ENCODE measurements around the gene GTPBP10. TPM values are rescaled to one million over a fixed set of nuclear protein-coding genes. Genes with fewer than 3 reads are reported as not detected.
"Not testable (repeated sequence)": the region's sequence is repeated elsewhere in the genome, so short reads cannot be mapped to it uniquely, and the experiment has no call there.

The GTPBP10 gene, protein sequence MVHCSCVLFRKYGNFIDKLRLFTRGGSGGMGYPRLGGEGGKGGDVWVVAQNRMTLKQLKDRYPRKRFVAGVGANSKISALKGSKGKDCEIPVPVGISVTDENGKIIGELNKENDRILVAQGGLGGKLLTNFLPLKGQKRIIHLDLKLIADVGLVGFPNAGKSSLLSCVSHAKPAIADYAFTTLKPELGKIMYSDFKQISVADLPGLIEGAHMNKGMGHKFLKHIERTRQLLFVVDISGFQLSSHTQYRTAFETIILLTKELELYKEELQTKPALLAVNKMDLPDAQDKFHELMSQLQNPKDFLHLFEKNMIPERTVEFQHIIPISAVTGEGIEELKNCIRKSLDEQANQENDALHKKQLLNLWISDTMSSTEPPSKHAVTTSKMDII
- 17.7 TPM for polyA plus RNA-seq (ENCODE audit: insufficient read length)

- peak; percentile 98 for DNase-seq
Measured at GRCh38 chr7:90346336-90347125, at the start of gene GTPBP10. Gene GTPBP10 (plus strand): TSS chr7:90346716. CDS start chr7:90346742, 26 bp downstream.

DNA sequence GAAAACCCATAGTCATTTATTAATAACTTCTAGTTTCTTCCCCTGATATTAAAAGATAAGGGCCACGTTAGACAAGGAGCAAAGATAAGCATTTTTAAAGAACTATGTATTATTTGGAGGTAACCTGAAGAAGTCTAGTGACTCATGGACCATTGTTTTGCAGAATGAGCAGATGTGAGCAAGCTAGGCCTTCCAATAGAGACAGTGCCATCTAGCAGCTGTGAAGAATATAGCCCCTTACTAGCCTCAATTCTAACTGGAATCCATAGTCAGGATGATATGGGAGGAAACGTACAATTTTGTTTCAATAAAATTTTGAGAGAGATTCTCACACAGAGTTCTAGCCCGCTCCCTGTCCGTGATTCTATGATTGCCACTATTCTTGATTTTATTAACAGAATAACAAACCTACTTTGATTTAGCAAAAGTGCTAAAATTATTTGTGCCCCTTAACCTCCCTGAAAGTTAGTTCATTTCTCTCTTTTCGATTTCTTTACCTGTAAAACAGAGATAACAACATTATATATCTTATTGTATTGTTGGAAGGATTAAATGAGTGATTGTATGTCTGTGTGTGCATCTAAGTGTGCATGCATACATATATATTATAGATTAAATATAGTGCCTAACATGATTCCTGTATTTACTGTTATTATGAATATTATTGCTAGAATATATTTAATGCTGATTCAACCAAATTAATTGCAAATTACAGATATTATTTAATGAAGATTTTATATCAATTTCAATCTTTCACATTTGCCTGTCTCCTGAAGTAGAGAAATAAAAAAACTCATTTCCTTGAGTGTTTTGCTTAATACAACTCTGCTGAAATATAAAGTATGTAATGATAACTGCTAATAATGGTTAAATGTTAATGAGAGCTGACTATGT lies 48.1 kb upstream of the GTPBP10 start:
- no peak for DNase-seq

DNA sequence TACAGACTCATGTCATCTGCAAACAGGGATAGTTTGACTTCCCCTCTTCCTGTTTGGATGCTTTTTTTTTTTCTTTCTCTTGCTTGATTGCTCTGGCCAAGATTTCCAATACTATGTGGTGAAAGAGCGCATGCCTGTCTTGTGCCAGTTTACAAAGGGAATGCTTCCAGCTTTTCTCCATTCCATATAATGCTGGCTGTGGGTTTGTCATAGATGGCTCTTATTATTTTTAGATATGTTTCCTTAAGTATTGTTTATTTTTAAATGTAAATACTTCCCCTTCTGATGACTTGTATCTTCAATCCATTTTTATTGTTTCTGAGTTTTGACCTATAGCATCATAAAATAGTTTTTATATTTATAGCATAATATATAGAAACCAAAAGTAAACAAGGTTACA lies 43.3 kb upstream of the GTPBP10 start:
- DNase-seq, result no peak

GRCh38 chr7:90309872-90310271 lies 36.6 kb upstream of the GTPBP10 start:
- DNase-seq, result no peak

DNA sequence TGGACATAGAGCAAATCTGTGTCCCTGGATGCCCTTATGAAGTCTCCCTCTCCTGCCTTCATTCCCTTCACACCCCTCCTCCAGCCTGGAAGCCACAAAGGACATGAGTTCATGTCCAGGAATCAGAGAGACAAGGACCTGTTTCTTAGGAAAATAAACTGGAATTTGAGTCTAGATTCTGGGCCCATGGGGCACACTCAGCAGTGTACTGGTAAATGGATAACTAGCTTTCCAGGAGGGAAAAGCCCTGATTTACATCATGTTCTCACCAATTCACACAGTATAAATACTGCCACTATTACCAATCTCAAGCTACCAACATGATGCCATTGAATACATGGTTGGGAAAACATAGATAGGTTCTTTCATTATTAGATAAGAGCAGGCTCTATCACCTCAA lies 35.3 kb upstream of the GTPBP10 start:
- DNase-seq, result no peak

GRCh38 chr7:90312745-90313144 lies 33.8 kb upstream of the GTPBP10 start:
- DNase-seq, result no peak

DNA sequence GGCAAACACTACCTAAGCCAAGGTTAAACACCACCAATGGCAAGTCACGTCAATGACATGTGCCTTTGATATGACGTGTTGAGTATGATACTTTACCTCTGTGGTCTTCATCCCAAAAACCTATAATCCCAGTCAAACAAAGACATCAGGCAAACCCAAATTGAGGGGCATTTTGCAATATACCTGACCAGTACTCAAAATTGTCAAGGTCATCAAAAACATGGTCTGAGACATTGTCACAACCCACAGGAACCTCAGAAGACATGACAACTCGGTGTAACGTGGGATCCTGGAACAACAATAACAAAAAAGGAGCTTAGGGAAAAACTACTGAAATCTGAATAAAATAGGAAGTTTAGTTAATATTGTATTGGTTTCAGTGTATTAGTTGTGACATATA lies 32.6 kb upstream of the GTPBP10 start:
- DNase-seq, result no peak

DNA sequence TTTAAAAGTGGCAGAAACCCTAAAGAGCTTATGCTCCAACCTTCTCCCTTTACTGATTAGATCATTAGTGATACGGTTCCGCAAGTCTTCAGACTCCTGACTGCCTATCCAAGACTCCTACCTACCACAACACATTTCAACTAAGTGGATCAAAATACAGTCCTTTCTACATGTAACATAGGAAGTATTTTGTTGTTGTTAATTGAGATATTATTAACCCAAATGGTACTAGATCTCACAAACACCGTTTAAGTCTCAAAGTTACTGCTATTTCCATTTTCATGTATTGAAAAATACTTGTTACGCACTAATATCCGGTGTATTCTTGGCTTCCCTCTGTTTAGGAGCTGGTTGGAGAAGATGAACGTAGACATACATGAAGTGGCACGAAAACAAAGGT lies 26.5 kb upstream of the GTPBP10 start:
- no peak for DNase-seq

DNA sequence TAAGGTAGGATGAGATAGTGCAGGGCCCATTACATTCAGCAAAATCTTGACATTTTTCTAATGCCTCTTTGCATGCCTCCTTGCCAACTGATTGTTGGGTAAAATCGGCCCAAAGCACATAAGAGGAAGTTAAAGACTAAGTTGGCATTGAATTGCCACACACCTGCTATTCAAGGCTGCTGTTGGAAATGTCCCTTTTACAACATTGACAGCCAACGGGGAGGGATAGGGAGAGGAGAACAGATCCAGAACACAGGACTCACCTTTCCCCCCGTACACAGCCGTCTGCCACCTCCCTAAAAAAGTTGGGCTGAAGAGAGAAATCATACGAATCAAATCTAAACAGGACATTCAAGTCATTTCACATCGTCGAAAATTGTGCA lies 26.1 kb upstream of the GTPBP10 start:
- no peak for DNase-seq

DNA sequence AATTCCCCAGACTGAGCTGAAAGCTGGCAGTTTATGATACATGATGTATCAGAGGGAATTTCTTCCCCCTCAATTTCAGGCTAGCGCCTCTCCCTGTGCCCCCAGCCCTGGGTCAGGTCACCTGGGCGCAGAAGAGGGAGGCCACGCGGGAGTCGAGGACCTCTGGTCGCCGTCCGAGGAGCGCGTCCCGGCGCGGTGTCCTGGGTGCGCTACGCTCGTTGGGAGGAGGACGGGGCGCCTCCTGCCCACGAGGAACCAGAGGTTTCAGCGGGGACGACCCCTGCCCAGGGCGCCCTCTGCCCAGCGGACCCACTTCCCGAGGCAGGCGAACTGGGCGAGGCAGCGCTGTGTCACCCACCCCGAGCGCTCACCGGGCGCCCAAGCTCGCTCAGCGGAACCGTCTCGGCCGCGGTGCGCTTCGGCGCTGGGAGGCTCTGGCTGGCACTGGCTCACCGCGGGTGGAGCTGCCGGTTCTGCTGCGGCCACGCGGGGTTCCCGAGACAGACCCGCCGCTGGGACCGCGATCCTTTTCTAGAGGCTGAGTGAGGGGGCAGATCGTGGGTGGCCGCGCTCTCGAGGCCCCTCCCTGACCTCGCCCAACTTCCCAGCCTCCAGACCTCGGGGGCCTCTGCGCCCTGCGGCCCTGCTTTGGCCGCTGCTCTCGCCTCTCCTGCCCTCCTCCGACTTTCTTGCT lies 25.6 kb upstream of the GTPBP10 start, which contains the start of gene FAM237B:
Gene FAM237B, minus strand, starts transcription at position 504 of the 694 bp plus-strand sequence. CDS start 1,556 bp downstream, outside the sequence.
- no peak for DNase-seq

DNA sequence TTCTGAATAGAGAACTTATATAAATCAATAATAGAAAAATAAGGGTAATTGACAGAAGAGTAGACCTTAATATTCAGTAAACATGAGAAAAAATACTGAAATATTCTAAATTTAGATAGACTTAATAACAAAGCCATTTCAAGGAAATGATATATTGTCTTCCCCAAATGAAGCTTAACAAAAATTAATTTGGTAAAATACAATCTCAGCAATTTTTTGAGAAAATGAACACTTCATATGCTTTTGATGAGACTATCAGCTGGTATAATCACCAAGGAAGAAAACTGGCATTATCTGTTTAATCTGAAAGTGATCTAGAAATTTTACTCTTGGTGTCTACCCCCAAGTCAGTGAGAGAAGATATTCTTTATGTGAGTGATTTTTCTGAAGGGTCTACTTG lies 23.7 kb upstream of the GTPBP10 start:
- no peak for DNase-seq

- no peak for DNase-seq
Measured at GRCh38 chr7:90326500-90326899, 20.0 kb upstream of the GTPBP10 start.

- DNase-seq, result no peak
Measured at GRCh38 chr7:90334193-90334843, 12.2 kb upstream of the GTPBP10 start.

DNA sequence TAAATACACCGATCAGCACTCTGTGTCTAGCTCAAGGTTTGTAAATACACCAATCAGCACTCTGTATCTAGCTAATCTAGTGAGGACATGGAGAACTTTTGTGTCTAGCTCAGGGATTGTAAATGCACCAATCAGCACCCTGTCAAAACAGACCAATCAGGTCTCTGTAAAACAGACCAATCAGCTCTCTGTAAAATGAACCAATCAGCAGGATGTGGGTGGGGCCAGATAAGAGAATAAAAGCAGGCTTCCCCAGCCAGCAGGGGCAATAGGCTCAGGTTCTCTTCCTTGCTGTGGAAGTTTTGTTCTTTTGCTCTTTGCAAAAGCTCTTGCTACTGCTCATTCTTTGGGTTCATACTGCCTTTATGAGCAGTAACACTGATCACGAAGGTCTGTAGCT lies 11.6 kb upstream of the GTPBP10 start:
- not testable (repeated sequence) for DNase-seq

DNA sequence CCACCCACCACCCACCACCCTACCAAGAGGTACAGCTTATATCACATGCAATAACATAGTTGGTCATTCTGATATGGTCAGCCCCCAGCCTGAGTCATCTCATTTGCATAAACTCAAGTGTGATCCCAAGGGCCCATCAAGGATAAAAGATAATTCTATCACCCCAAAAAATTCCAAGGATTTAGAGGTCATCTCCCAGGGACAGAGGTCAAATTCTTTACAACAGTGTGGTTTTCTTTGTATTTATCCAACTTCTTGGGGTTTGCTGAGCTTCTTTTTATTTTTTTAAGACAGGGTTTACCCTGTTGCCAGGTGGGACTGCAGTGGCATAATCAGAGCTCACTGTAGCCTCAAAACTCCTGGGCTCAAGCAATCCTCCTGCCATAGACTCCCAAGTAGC lies 9.4 kb upstream of the GTPBP10 start:
- no peak for DNase-seq

DNA sequence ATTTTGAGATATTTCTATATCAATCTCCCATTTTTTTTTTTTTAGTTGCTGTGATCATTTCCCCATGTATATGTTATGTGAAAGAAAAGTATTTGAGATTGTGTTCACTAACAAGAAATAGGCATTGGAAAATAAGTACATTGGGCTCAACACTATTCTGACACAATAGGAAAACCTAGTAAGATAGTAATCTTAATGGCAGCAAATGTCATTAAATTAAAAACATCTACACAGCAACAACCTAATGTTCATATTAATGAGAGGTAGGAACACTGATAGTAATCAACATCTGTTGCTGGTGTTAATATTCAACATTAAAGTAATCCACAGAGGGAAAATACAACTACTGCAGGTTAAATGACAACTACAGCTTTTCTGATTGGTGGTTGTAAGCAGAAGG lies 1.5 kb upstream of the GTPBP10 start:
- DNase-seq, result no peak

DNA sequence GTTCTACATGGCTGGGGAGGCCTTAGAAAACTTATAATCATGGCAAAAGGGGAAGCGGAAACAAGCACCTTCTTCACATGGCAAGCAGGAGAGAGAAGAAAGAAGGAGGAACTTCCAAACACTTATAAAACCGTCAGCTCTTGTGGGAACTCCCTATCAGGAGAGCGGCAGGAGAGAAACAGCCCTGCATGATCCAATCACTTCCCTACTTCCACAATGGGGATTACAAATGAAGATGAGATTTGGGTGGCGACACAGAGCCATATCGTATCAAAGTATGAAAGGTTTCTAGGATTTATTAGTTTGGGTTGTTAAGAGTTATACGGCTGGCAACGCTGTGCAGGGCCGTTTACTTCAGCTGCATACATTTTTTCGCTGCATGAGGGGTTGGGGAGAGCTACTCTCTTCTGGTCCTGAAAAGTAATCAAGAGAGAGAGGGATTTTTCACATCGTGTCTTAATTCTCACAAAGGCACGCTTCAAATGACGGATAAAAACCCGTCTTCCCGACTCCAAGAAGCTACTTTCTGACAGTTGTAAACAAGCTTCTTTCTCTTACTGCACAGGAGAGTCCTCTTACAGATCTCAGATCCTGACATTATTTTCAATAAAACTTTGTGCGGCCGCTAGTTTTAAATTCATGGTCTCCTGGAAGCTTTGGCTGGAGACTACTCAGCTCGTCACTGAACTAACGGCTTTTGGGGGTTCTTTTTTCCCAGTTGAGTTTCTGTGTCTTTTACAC lies 751 bp upstream of the GTPBP10 start:
- DNase-seq, result peak; percentile 31

- DNase-seq, result no peak
Measured at GRCh38 chr7:90347759-90348158, 1.2 kb downstream of the GTPBP10 start.

GRCh38 chr7:90349305-90349704 lies 2.8 kb downstream of the GTPBP10 start:
- DNase-seq, result no peak

- not testable (repeated sequence) for DNase-seq
Measured at GRCh38 chr7:90350032-90350431, 3.5 kb downstream of the GTPBP10 start.

GRCh38 chr7:90351987-90352386 lies 5.5 kb downstream of the GTPBP10 start:
- DNase-seq, result no peak
